Activated CD8-positive, alpha-beta memory T cell treated with anti-CD3 and anti-CD28 coated beads, Interleukin-2, amount 50 U/mL, for 4 hours (primary cell): ENCODE measurements around the gene ELK3.

ENCODE experiments used
- DNase-seq: peaks from one replicate; pipeline ENCODE4 v3.0.0-alpha.2; 2020

The ELK3 gene

DNA sequence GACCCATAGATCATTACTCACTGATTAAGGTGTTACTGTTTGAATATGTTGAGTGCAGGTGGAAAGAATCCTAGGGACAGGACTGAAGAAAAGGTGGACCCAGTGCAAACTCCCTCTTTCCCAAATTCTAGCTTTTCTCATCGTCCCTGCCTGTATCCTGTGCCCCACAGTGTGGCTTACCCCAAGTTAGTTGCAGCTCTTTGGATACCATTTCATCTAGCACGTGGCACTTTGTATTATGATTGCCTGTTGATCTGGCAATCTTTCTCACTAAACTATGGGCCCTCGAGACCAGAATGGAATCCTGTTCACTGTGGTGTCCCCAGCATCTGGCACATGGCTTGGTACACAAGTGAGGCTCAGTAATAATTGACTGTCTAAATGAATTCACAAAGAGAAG, 66.5 kb downstream of the ELK3 start:
- DNase-seq, result no peak

DNA sequence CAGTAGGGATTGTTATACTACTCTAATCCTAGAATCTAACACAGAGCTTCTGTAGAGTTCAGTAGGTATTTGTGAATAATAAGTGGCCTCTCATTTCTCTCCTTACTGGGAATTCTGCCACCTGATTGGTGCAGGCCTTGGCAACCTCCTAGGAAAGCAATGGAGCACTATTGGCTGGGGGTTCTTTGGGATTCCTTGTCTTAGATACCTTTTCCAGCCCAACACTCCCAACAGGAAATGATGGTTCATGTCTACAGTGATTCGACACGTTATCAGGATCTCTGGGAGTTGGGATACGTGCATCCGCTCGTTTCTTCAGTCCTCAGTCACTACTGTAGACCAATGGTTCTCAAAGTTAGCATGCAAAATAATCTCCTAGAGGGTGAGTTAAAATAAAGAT, 67.4 kb downstream of the ELK3 start:
- DNase-seq, result no peak

DNA sequence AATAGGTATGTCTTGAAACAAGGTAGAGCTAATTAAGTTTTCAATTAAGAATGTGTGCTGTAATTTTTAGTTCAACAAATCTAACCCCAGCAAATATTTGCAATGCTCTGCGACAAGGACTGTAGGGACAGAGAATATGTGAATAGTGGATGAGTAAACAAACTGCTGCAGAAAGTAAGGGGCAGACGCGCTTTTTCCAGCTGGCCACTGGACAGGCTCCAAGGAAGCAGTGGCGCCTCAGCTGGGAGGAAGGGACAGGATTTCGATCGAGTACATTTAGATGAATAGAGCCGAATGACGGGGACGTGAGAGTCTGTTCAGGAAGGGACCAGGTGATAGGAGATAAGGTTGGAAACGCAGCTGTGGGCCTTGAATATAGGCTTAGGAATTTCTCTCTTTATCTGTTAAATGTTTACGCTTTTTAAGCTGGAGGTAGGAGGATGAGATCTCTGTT, 69.3 kb downstream of the ELK3 start:
- no peak for DNase-seq

GRCh38 chr12:96265400-96265799, 71.2 kb downstream of the ELK3 start:
- DNase-seq, result no peak

- no peak for DNase-seq
These were observed 71.7 kb downstream of the ELK3 start for GRCh38 chr12:96265836-96266235.

DNA sequence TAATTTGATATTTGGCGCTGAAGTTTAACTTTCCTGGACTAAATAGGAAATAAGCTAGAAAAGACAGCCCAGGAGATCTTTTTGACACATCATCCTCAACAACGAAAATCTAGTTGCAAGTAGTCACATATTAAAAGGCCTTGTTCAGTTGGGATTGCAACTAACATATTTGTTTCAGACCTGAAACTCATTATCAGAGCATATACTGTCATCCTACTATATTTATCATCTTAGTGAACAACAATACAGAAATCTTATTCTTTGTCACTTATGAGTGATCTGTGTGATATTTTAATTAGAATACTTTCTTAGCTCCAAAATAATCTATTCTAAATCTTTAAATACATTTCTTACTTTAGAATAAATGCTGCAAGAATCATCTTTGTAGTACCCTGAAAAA, 72.1 kb downstream of the ELK3 start:
- DNase-seq, result no peak

GRCh38 chr12:96271469-96272199, 77.5 kb downstream of the ELK3 start:
- DNase-seq, result no peak

DNA sequence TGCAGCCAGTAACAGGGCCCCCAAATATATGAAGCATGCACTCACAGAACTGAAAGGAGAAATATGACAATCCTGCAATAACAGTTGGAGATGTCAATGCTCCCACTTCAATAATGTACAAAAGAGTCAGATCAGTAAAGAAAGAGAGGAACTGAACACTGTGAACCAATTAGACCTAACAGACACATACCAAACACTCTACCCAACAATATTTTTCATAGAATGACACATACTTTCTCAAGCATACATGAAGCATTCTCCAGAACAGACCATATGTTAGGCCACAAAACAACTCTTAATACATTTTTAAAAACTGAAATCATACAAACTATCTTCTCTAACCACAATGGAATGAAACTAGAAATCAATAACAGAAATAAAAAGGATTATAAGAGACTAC, 80.2 kb downstream of the ELK3 start:
- no peak for DNase-seq

DNA sequence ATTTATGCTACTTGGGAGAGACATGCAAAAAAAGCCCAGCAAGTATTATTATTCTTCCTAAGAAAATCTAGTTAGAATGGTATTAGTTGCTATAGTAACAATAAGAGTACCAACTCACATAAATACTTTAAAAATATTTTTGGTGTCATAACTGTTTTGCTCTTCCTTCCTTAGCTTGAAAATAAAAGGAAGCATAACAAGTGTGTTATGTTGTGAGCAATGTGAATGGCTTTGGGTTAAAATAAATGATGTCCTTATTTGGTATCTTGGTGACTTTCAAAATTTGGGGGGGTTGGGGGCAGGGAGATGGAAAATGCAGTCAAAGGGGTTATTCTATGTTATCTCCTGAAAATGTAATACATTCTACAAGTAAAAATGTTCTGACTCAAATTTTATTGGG, 91.0 kb downstream of the ELK3 start:
- no peak for DNase-seq

DNA sequence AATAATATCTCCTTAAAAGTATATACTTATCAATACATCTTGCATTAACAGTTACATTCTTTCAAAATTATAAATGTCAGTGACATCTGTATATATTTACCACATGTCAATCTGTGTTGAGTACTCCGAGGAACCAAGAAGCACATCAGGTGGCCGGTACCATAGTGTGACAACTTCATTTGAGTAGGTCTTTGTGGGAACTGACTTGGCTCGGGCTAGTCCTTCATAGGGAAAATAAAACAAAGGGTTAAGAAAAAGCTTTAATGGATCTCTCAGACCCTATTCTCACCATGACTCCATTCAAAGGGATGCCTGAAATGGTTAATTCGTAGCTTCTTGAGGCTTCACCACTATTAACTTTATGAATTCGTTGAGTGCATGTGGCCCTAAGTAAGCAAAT, 94.9 kb downstream of the ELK3 start:
- DNase-seq, result no peak

- no peak for DNase-seq
These were observed 98.9 kb downstream of the ELK3 start for GRCh38 chr12:96293093-96293492.

DNA sequence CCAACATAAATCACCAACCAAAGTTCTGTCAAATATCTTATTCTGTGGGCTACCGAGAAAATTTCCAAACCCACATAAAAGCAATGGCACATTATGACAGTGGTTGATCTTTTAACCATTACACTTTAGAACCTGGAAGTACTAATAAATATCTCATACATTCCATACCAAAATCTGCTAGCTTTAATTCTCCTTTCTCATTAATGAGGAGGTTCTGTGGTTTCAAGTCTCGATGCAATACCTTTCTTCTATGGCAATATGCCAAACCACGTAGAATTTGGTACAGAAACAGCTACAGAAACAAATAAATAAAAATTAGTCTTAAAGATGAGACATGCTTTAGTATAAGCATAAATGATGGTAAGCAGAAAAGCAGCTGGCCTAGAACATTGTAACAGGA, 100.7 kb downstream of the ELK3 start:
- no peak for DNase-seq

DNA sequence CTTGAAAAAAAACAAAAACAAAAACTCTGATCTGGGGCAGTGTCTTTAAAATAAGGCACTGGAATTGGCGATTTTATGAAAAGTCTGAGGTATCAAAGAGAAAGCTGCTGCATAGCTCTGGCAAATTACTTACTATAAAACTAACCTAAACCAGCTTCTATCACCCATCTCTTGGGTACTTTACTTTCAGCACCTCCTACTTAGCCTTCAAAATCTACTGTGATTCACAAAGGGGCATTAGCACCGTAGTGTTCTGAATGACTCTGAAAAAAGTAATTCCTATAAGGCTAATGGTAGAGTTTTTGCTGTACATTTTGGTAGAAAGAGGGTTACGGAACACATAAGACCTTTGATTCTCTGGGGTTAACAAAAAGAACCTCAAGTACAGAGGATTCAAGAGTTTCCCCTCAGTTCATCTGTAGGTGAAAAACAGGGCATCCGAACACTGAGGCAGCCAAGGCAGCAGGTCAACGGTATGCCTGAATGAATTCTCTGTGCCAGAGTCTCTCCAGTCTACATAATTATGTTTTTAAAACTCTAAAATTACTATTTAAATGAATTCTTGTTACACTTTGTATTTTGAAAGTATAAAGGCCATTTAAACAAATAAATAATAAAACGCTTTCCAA, 101.5 kb downstream of the ELK3 start:
- DNase-seq, result no peak

GRCh38 chr12:96297504-96297903, 103.3 kb downstream of the ELK3 start:
- DNase-seq, result no peak

DNA sequence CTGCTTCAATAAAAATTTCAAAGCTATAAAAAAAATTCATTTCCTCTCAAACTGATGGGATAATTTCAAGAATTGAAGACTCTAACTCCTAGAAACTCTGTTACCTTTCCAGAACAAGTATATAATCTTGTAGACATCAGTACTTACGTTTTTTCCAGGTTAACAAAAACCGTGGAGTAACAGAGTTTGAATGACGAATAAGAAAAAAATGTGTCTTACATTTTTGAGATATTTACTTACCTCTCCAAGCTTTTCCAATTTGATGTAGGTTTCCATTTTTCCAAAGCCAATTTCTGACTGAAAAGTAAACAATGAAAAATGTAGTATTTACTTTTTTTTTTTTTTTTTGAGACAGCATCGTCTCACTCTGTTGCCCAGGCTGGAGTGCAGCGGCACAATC, 105.9 kb downstream of the ELK3 start:
- no peak for DNase-seq

DNA sequence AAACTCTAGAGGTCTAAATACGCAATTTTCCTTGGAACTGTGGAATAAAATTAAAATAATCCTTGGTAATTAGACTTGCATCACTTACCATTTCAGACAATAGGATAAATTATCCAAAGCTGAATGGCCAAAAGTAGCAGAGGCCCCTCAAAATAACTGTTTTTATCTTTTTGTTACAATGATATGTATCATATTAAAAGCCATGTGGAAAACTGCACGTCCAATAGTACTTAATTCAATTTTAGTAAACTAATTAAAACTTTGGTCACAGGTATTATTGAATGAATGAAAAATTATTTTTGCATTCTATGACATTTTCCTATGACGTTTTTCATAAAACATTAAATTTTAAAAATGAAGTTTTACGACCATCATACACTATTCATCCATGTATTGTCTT, 107.6 kb downstream of the ELK3 start:
- DNase-seq, result no peak

GRCh38 chr12:96302687-96303310, 108.6 kb downstream of the ELK3 start:
- DNase-seq, result no peak

DNA sequence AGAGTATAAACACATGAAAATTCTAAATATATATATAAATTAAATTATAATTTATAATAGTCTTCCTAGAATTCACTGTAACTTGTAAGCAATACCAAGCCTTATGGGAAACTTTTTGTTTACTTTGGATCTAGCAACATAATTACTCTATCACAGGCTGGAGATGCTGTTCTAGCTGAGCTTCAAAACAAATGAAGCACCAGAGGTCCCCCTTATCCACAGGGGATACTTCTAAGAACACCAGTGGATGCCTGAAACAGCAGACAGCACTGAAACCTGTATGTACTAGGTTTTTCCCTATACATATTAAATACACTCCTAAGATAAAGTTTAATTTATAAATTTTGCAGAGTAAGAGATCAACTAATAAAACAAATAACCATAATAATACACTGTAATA, 109.5 kb downstream of the ELK3 start:
- no peak for DNase-seq

GRCh38 chr12:96305665-96306064, 111.5 kb downstream of the ELK3 start:
- DNase-seq, result no peak

DNA sequence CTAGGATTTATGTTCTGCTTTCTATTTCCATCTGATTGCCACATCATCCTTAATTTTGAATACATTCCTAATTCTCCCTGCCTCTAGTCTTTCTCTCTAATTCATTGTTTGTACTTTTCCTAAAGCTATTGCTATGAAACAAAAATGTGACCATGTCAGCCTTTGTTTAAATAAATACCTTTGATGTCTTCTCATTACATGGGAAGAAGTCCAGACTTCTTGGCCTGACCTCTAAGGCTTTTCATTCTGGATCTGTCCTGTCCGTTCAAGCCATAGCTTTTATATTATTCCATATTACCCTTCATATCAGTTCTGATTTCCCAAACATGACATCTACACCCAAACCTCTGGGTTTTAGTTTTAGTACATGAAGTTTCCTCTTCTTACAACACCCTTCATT, 114.7 kb downstream of the ELK3 start:
- DNase-seq, result no peak

DNA sequence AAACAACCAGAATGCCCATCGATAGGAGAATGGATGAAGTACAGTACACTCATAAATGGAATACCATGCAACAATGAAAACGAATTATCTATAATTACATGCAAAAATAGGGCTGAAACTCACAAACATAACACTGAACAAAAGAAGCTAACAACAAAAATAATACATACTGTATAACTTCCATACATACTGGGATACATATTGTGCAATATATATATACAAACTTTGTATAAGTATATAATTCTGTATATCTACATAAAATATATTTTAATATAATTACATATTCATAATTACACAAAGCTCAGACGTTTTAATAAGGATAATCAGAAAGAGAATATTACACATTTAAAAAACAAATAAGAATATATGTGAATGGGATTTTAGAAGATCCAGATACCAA, 115.9 kb downstream of the ELK3 start:
- DNase-seq, result no peak

GRCh38 chr12:96311191-96311590, 117.0 kb downstream of the ELK3 start:
- no peak for DNase-seq

DNA sequence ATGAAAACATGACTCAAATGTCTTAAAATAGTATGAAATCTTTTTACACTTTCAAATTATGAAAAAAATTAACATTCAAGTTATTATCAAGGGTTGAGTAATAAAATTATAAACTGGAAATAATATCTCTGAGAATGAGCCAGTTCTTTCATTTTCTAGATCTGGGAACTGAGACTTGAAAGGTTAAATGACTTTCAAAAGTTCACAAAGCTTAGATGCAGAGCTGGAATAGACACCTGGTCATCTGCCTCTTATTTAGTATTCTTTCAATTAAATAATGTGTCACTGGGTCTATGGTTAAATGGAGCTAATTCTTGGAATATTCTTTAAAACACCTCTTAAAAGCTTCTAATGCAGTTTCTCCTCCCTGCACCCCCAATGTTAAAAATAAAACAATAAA, 119.4 kb downstream of the ELK3 start:
- DNase-seq, result no peak

DNA sequence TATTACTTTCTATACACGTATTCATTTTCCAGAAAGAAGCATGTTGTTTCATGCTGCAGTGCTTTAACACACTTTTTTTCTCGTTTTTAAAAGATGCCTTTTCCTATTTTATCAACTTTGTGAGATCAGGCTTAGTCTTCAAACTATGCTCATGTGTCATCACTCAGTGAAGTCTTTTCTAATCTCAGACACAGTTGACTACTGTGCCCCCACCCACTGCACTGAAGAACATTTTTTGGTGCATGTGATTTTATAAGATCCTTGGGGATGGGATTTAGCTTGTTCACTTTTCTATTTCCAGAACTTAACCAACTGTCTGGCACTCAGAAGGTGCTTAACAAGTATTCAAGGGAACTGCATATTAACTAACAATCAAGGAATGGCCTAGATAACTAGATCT, 120.5 kb downstream of the ELK3 start:
- DNase-seq, result no peak
